Neuronal stem cell (in vitro differentiated cells): Measurements from ENCODE around the gene HMX3.

ENCODE experiments used
- DNase-seq: peaks from one replicate; pipeline ENCODE4 v3.0.0-alpha.2; 2013; ENCODE audit warnings: low spot score
- H2AFZ ChIP-seq: one replicate; pipeline ENCODE4 v1.6.1; 2013; ENCODE audit warnings: mild to moderate bottlenecking, low read length, inconsistent platforms
- H2AK5ac ChIP-seq: 2 replicates; pipeline ENCODE4 v1.6.1; 2013; ENCODE audit warnings: low read depth, mild to moderate bottlenecking, inconsistent platforms, low read length, moderate library complexity, mixed read lengths
- H2BK120ac ChIP-seq: 2 replicates; pipeline ENCODE4 v1.6.1; 2013; ENCODE audit warnings: low read depth, mild to moderate bottlenecking, inconsistent platforms, low read length, moderate library complexity, mixed read lengths
- H2BK12ac ChIP-seq: one replicate; pipeline ENCODE4 v1.6.1; 2013; ENCODE audit warnings: low read length, inconsistent platforms
- H2BK15ac ChIP-seq: 2 replicates; pipeline ENCODE4 v1.6.1; 2013; ENCODE audit warnings: mild to moderate bottlenecking, low read length, inconsistent platforms, mixed read lengths
- H2BK5ac ChIP-seq: one replicate; pipeline ENCODE4 v1.6.1; 2013; ENCODE audit warnings: inconsistent platforms, mild to moderate bottlenecking, low read length, moderate library complexity
- H3K14ac ChIP-seq: one replicate; pipeline ENCODE4 v1.6.1; 2013; ENCODE audit warnings: low read length, inconsistent platforms
- H3K18ac ChIP-seq: 2 replicates; pipeline ENCODE4 v1.6.1; 2013; ENCODE audit warnings: low read length, inconsistent platforms
- H3K23ac ChIP-seq: 2 replicates; pipeline ENCODE4 v1.6.1; 2013; ENCODE audit warnings: low read depth, mild to moderate bottlenecking, mixed read lengths, low read length, inconsistent platforms; ENCODE audit not compliant: poor library complexity
- H3K27ac ChIP-seq: replicated peaks from 3 replicates; pipeline ENCODE4 v1.5.1; 2013; ENCODE audit warnings: low read length, inconsistent platforms
- H3K27me3 ChIP-seq, 3 experiments: 2 replicates each; pipeline ENCODE4 v1.6.1; 2013; ENCODE audit warnings: low read length in 3 of 3, mild to moderate bottlenecking in 2 of 3, inconsistent platforms in 1 of 3, low read depth in 1 of 3, mixed read lengths in 1 of 3, moderate library complexity in 1 of 3; ENCODE audit not compliant: control insufficient read depth in 3 of 3, insufficient read depth in 3 of 3
- H3K36me3 ChIP-seq, 2 donors: replicated peaks in 1 of 2; 2 replicates each; pipeline ENCODE4 v1.6.1; 2013; ENCODE audit warnings: low read length in 2 of 2; ENCODE audit not compliant: control insufficient read depth in 2 of 2, insufficient read depth in 2 of 2
- H3K4ac ChIP-seq: 2 replicates; pipeline ENCODE4 v1.6.1; 2013; ENCODE audit warnings: inconsistent platforms, mild to moderate bottlenecking, low read length, moderate library complexity
- H3K4me1 ChIP-seq, 2 donors: 1 replicate in 1 of 2; 2 replicates in 1 of 2; pipeline ENCODE4 v1.6.1; 2013; ENCODE audit warnings: low read length in 2 of 2, low read depth in 1 of 2; ENCODE audit not compliant: control insufficient read depth in 2 of 2, insufficient read depth in 1 of 2
- H3K4me2 ChIP-seq: one replicate; pipeline ENCODE4 v1.6.1; 2013; ENCODE audit warnings: mild to moderate bottlenecking, low read length, inconsistent platforms; ENCODE audit not compliant: insufficient read depth, poor library complexity, severe bottlenecking
- H3K4me3 ChIP-seq, 2 donors: 2 replicates each; pipeline ENCODE4 v1.5.1; 2013; ENCODE audit warnings: low read length in 2 of 2, mild to moderate bottlenecking in 2 of 2, inconsistent platforms in 1 of 2, moderate library complexity in 1 of 2
- H3K79me1 ChIP-seq: one replicate; pipeline ENCODE4 v1.6.1; 2013; ENCODE audit warnings: low read depth, mild to moderate bottlenecking, inconsistent platforms, low read length, moderate library complexity
- H3K9ac ChIP-seq: one replicate; pipeline ENCODE4 v1.6.1; 2013; ENCODE audit warnings: mild to moderate bottlenecking, low read depth, low read length, inconsistent platforms; ENCODE audit not compliant: poor library complexity
- H3K9me3 ChIP-seq, 2 donors: replicated peaks in 1 of 2; 2 replicates each; pipeline versions ENCODE3 to v1.6.1; 2013; ENCODE audit warnings: low read length in 2 of 2, mild to moderate bottlenecking in 2 of 2, inconsistent platforms in 1 of 2, low read depth in 1 of 2, mixed read lengths in 1 of 2, moderate library complexity in 1 of 2; ENCODE audit not compliant: control insufficient read depth in 2 of 2, insufficient read depth in 1 of 2
- H4K8ac ChIP-seq: one replicate; pipeline ENCODE4 v1.6.1; 2013; ENCODE audit warnings: low read depth, mild to moderate bottlenecking, inconsistent platforms, low read length, moderate library complexity
- H4K91ac ChIP-seq: one replicate; pipeline ENCODE4 v1.6.1; 2013; ENCODE audit warnings: low read length, low read depth, mild to moderate bottlenecking, inconsistent platforms; ENCODE audit not compliant: poor library complexity
- WGBS, 2 donors: extraction: QIAGEN DNeasy Blood & Tissue Kit; methylation state at CpG; one replicate each; pipeline ENCODE4 v1.1.7; 2013; ENCODE audit warnings: missing lambda C conversion rate in 2 of 2, mixed read lengths in 1 of 2; ENCODE audit not compliant: insufficient read length in 2 of 2, insufficient replicate concordance in 1 of 2; ENCODE audit errors: extremely low coverage in 2 of 2; 5-methylcytosine and 5-hydroxymethylcytosine counted together

HMX3 gene

GRCh38 chr10:123140164-123140982 lies 4.6 kb downstream of the HMX3 start:
- Histone ChIP-seq H3K23ac (no peak overlapping the region), H2AFZ (peak overlapping the region; percentile 50), H3K4me2 (peak overlapping the region; percentile 35), H3K4me1 (peaks cover 8 to 9% of the 10 kb centered on the region in 2 donors), H3K27ac (no peak overlapping the region), H2BK120ac (no peak overlapping the region), H3K27me3 (peaks cover 63 to 99% (median 98%) of the 10 kb centered on the region in 3 experiments), H3K14ac (no peak overlapping the region), H3K79me1 (peaks cover 2% of the 10 kb centered on the region), H2AK5ac (no peak overlapping the region), H3K9ac (no peak overlapping the region), H3K36me3 (no peaks in the 10 kb centered on the region), H3K18ac (peak overlapping the region; percentile 20), H4K8ac (no peak overlapping the region), H4K91ac (no peak overlapping the region), H2BK12ac (no peak overlapping the region), H3K4me3 (no peak overlapping the region), H2BK5ac (no peak overlapping the region), H3K4ac (no peak overlapping the region), H2BK15ac (no peak overlapping the region), H3K9me3 (peaks cover 0 to 2% of the 10 kb centered on the region in 2 donors)
- DNase-seq, result no peak
- no CpG with 5 or more reads among the region's 43 CpGs for WGBS, 2 donors

- DNase-seq, result no peak
- H3K4me3 ChIP-seq, result no peak overlapping the region
- no peak overlapping the region for H3K18ac ChIP-seq
- H2BK120ac ChIP-seq, result no peak overlapping the region
- no peak overlapping the region for H3K4me2 ChIP-seq
- no peak overlapping the region for H2BK5ac ChIP-seq
- H2BK15ac ChIP-seq, result no peak overlapping the region
- H3K36me3 ChIP-seq, result no peaks in the 10 kb centered on the region
- no peak overlapping the region for H2AK5ac ChIP-seq
- no CpG with 5 or more reads among the region's 6 CpGs for WGBS, 2 donors
- no peak overlapping the region for H4K91ac ChIP-seq
- peaks cover 2% of the 10 kb centered on the region for H3K79me1 ChIP-seq
- peaks cover 8 to 12% of the 10 kb centered on the region in 2 donors for H3K4me1 ChIP-seq
- no peak overlapping the region for H3K27ac ChIP-seq
- H3K9me3 ChIP-seq, result peaks cover 0 to 2% of the 10 kb centered on the region in 2 donors
- H3K4ac ChIP-seq, result no peak overlapping the region
- H2AFZ ChIP-seq, result no peak overlapping the region
- H3K14ac ChIP-seq, result no peak overlapping the region
- no peak overlapping the region for H3K9ac ChIP-seq
- no peak overlapping the region for H4K8ac ChIP-seq
- no peak overlapping the region for H2BK12ac ChIP-seq
- H3K23ac ChIP-seq, result no peak overlapping the region
- H3K27me3 ChIP-seq, result peaks cover 69 to 100% (median 98%) of the 10 kb centered on the region in 3 experiments
Observed at GRCh38 chr10:123140983-123141390, 5.2 kb downstream of the HMX3 start.

GRCh38 chr10:123141791-123142700 lies 6.3 kb downstream of the HMX3 start:
- Histone ChIP-seq H3K27ac (no peak overlapping the region), H2BK15ac (peak overlapping the region; percentile 22), H3K27me3 (peaks cover 66 to 100% (median 98%) of the 10 kb centered on the region in 3 experiments), H3K4me3 (no peak overlapping the region), H4K91ac (no peak overlapping the region), H2BK120ac (no peak overlapping the region), H3K23ac (no peak overlapping the region), H2BK12ac (no peak overlapping the region), H3K9me3 (peaks cover 0 to 2% of the 10 kb centered on the region in 2 donors), H3K79me1 (peaks cover 2% of the 10 kb centered on the region), H2BK5ac (no peak overlapping the region), H2AFZ (peak overlapping the region; percentile 79), H3K4ac (no peak overlapping the region), H3K4me2 (no peak overlapping the region), H3K4me1 (peaks cover 6 to 12% of the 10 kb centered on the region in 2 donors), H3K9ac (no peak overlapping the region), H4K8ac (no peak overlapping the region), H3K14ac (no peak overlapping the region), H3K18ac (peak overlapping the region; percentile 53), H3K36me3 (no peaks in the 10 kb centered on the region), H2AK5ac (peak overlapping the region; percentile 29)
- whole genome bisulfite sequencing, 2 donors, result no CpG with 5 or more reads among the region's 38 CpGs
- DNase-seq, result no peak
